Right atrium auricular region (tissue), 2 donors: ENCODE data around the gene NUP153. TPM values are rescaled to one million over a fixed set of nuclear protein-coding genes. Genes with fewer than 3 reads are reported as not detected.

Experiments
- DNase-seq: peaks from one replicate; pipeline ENCODE4 v3.0.0-alpha.2; 2019; ENCODE audit warnings: low spot score
- H3K27ac ChIP-seq, 2 donors: fragments of 200-600 bp; sonication (generic); 1 replicate in 1 of 2; 2 replicates in 1 of 2; pipeline ENCODE4 v1.5.1; 2016 to 2019
- H3K27me3 ChIP-seq, 2 donors: fragments of 200-600 bp; sonication (generic); one replicate each; pipeline versions ENCODE4 v1.5.1 to v1.6.0; 2017 to 2019
- H3K36me3 ChIP-seq: fragments of 200-600 bp; sonication (generic); one replicate; pipeline ENCODE4 v1.5.1; 2016
- H3K4me1 ChIP-seq, 2 donors: fragments of 200-600 bp; sonication (generic); one replicate each; pipeline versions ENCODE4 v1.5.1 to v1.6.0; 2017 to 2019
- H3K4me3 ChIP-seq, 2 donors: fragments of 200-600 bp; sonication (generic); 1 replicate in 1 of 2; 2 replicates in 1 of 2; pipeline ENCODE4 v1.5.1; 2017 to 2019; ENCODE audit warnings: mild to moderate bottlenecking in 1 of 2, moderate library complexity in 1 of 2
- H3K9me3 ChIP-seq, 2 donors: fragments of 200-600 bp; sonication (generic); one replicate each; pipeline ENCODE4 v1.5.1; 2019
- total RNA-seq, 2 donors: library from RNA; depleted of rRNA; stranded (reverse); fragments of >200 nt; gene quantifications; one replicate each; pipeline ENCODE4 v1.1.0, GENCODE V29; 2016
- TF ChIP-seq, protein P1 (sequence below), 2 donors: fragments of 200-600 bp; sonication (generic); IDR thresholded peaks; one replicate each; pipeline ENCODE4 v1.5.1; 2019; ENCODE audit warnings: antibody characterized with exemption in 2 of 2

The NUP153 gene
- total RNA-seq, 2 donors from 2014 or later, result 23.1 to 28.5 TPM

DNA sequence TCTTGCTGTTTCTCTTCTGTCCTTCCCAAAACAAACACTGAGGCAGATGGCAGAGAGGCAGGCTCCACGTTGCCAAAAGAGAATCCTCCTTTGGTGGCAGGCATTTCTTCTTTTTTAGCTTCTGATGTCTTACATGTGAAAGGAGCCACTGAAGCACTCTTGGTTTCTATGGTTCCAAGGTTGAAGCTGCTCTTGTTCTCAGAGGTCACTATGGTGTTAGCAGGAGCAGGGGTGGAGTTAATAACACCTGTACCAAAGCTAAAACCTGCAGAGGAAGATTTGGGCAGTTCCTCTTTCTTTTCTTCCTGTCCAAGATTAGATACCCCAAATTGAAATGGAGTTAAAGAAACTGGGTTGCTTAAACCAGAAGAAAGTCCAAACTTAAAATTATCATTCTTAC lies 77.9 kb downstream of the NUP153 start:
- H3K36me3 ChIP-seq, result peaks cover 31% of the 10 kb centered on the region
- no peak overlapping the region for H3K4me3 ChIP-seq
- no peak for DNase-seq
- H3K27me3 ChIP-seq, result no peaks in the 10 kb centered on the region
- H3K27ac ChIP-seq, result no peak overlapping the region
- no peaks in the 10 kb centered on the region for H3K9me3 ChIP-seq
- peaks cover 0 to 20% of the 10 kb centered on the region in 2 donors for H3K4me1 ChIP-seq
- TF ChIP-seq, protein P1, sequence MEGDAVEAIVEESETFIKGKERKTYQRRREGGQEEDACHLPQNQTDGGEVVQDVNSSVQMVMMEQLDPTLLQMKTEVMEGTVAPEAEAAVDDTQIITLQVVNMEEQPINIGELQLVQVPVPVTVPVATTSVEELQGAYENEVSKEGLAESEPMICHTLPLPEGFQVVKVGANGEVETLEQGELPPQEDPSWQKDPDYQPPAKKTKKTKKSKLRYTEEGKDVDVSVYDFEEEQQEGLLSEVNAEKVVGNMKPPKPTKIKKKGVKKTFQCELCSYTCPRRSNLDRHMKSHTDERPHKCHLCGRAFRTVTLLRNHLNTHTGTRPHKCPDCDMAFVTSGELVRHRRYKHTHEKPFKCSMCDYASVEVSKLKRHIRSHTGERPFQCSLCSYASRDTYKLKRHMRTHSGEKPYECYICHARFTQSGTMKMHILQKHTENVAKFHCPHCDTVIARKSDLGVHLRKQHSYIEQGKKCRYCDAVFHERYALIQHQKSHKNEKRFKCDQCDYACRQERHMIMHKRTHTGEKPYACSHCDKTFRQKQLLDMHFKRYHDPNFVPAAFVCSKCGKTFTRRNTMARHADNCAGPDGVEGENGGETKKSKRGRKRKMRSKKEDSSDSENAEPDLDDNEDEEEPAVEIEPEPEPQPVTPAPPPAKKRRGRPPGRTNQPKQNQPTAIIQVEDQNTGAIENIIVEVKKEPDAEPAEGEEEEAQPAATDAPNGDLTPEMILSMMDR (IDR thresholded peaks at IDR 0.05), result no peak

DNA sequence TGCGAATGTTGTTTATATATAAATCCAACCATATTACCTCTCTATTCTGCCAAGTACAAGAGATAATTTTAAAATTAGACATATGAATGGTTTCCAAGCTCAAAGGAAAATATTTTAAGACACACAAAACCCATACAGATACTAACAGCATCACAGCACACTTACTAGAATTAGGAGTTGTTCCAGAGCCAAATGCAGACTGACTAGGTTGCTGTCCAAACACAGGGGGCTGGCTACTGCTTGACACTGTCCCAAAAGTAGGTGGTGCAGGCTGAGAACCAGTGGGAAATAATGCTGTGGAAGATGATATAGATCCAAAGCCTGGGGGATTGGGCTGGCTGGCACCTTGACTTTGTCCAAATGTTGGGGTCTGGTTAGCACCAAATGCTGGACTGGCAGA lies 82.3 kb downstream of the NUP153 start:
- Histone ChIP-seq H3K4me3 (no peak overlapping the region), H3K9me3 (no peaks in the 10 kb centered on the region), H3K4me1 (peaks cover 0 to 13% of the 10 kb centered on the region in 2 donors), H3K36me3 (peaks cover 30% of the 10 kb centered on the region), H3K27ac (no peak overlapping the region), H3K27me3 (no peaks in the 10 kb centered on the region)
- DNase-seq, result no peak
- TF ChIP-seq, protein P1 (IDR thresholded peaks at IDR 0.05), result no peak

DNA sequence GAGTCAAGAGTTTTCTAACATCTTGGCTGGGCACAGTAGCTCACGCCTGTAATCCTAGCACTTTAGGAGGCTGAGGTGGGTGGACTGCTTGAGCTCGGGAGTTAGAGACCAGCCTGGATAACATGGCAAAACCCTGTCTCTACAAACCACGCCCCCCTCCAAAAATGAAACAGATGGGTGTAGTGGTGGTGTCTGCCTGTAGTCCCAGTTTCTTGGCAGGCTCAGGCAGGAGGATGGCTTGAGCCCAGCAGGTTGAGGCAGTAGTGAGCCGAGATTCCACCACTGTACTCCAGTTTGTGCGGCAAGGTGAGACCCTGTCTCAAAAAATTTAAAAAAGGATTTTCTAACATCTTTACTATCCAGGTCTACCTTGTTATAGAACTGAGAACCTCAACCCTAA lies 84.6 kb downstream of the NUP153 start:
- no peak overlapping the region for H3K27ac ChIP-seq
- H3K4me3 ChIP-seq, result no peak overlapping the region
- no peaks in the 10 kb centered on the region for H3K9me3 ChIP-seq
- DNase-seq, result no peak
- peaks cover 28% of the 10 kb centered on the region for H3K36me3 ChIP-seq
- H3K4me1 ChIP-seq, result peaks cover 0 to 5% of the 10 kb centered on the region in 2 donors
- H3K27me3 ChIP-seq, result no peaks in the 10 kb centered on the region
- TF ChIP-seq, protein P1 (IDR thresholded peaks at IDR 0.05), result no peak

DNA sequence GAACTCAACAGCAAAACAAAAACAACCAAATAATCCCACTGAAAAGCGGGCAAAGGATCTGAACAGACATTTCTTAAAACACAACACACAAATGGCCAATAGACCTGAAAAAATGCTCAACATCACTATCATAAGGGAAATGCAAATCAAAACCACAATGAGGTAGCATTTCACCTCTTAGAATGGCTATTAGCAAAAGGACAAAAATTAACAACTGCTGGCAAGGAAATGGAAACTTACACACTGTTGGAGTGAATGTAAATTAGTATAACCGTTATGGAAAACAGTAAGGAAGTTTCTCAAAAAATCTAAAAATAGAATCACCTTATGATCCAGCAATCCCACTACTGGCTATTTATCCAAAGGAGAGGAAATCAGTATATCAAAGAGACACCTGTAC lies 85.7 kb downstream of the NUP153 start:
- TF ChIP-seq, protein P1 (IDR thresholded peaks at IDR 0.05), result no peak
- Histone ChIP-seq H3K4me1 (peaks cover 0 to 5% of the 10 kb centered on the region in 2 donors), H3K27me3 (no peaks in the 10 kb centered on the region), H3K36me3 (peaks cover 39% of the 10 kb centered on the region), H3K9me3 (no peaks in the 10 kb centered on the region), H3K27ac (no peak overlapping the region), H3K4me3 (no peak overlapping the region)
- DNase-seq, result no peak

DNA sequence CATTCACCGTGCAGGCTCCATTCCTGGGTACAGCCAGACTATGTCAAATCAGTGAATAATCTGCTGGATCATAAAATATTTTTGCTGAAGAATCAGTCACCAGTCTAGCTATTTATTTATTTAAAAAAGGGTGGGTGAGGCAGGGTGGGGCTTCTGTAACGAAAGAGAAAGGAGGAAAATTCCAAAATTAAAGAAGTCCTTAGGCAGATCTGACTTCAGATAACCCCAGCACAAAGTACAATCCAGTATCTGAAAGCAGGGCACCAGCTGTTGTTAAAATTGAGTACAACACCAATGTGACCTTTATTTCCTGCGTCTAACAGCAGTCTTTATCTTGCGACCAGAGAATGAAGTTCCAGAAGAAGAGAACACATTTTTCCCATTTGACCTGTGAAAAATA lies 90.9 kb downstream of the NUP153 start:
- H3K36me3 ChIP-seq, result peaks cover 20% of the 10 kb centered on the region
- H3K4me1 ChIP-seq, result no peaks in the 10 kb centered on the region
- TF ChIP-seq, protein P1 (IDR thresholded peaks at IDR 0.05), result no peak
- no peaks in the 10 kb centered on the region for H3K27me3 ChIP-seq
- H3K27ac ChIP-seq, result no peak overlapping the region
- no peak for DNase-seq
- H3K4me3 ChIP-seq, result no peak overlapping the region
- no peaks in the 10 kb centered on the region for H3K9me3 ChIP-seq

DNA sequence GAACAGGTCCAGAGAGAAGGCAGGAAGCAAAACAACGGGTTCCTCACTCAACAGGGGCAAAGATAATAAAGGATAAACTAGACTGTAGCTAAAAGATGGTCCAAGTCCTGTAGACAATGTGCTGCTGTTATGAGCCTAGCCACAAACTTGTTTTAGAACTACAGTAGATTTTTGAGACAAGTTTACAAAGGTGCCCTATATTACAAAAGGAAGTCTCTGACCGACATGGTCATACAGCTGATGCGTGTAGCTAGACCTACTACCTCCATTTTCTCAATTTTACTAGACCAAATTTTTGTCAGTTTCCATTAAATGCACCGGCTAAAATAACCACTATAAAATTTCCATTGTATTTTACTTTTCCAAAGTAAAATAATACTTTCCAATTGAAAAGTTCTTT lies 94.7 kb downstream of the NUP153 start:
- H3K36me3 ChIP-seq, result peaks cover 21% of the 10 kb centered on the region
- H3K27ac ChIP-seq, result no peak overlapping the region
- no peaks in the 10 kb centered on the region for H3K9me3 ChIP-seq
- H3K4me3 ChIP-seq, result no peak overlapping the region
- DNase-seq, result no peak
- H3K4me1 ChIP-seq, result no peaks in the 10 kb centered on the region
- TF ChIP-seq, protein P1 (IDR thresholded peaks at IDR 0.05), result no peak
- no peaks in the 10 kb centered on the region for H3K27me3 ChIP-seq
